OCI-LY3 (cell line): ENCODE results near the gene CREBBP.

ENCODE experiments used
- EZH2phosphoT487 ChIP-seq: fragments of 200-600 bp; shearing (Covaris generic); IDR thresholded peaks from 2 replicates; pipeline ENCODE4 v1.6.1; 2018; ENCODE audit warnings: antibody characterized with exemption, mixed run types, low read depth
- TF ChIP-seq, protein P1 (sequence below): fragments of 200-600, 300-600 bp; sonication (generic); IDR thresholded peaks from 2 replicates; pipeline ENCODE4 v1.5.1; 2014; ENCODE audit warnings: antibody characterized with exemption, low read length, low read depth

DNA sequence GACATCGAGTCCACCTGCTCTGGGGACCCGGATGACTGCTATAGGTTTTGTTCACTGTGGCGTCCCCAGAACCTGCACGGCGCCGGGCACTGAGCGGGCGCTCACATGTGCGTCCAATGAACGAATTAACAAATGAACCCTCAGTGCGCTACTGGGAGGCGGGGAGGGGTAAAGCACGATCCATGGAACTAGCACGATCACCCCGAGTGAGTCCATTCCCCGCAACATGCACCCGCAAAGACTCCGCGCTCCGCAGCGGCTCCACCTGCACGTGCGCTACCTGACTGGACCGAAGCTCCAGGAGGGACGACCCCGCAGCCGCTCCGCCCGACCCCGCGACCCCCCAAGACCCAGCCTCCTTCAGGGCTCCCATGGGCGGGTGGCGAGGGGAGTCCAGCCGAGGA is 163.7 kb downstream of the CREBBP start:
- TF ChIP-seq, protein P1, sequence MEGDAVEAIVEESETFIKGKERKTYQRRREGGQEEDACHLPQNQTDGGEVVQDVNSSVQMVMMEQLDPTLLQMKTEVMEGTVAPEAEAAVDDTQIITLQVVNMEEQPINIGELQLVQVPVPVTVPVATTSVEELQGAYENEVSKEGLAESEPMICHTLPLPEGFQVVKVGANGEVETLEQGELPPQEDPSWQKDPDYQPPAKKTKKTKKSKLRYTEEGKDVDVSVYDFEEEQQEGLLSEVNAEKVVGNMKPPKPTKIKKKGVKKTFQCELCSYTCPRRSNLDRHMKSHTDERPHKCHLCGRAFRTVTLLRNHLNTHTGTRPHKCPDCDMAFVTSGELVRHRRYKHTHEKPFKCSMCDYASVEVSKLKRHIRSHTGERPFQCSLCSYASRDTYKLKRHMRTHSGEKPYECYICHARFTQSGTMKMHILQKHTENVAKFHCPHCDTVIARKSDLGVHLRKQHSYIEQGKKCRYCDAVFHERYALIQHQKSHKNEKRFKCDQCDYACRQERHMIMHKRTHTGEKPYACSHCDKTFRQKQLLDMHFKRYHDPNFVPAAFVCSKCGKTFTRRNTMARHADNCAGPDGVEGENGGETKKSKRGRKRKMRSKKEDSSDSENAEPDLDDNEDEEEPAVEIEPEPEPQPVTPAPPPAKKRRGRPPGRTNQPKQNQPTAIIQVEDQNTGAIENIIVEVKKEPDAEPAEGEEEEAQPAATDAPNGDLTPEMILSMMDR: no peak
- no peak for TF ChIP-seq EZH2phosphoT487
